Sigmoid colon (tissue), 4 donors: ENCODE data around the gene TRAF3IP3.

Experiments used
- CTCF ChIP-seq, 4 experiments: fragments of 450-650 bp in 3 of 4; fragments of 200-600 bp in 1 of 4; IDR thresholded peaks; one replicate each; pipeline ENCODE4 v1.5.1; 2016 to 2019; ENCODE audit warnings: antibody characterized with exemption in 4 of 4, mild to moderate bottlenecking in 3 of 4, moderate library complexity in 2 of 4
- POLR2A ChIP-seq, 2 donors: fragments of 450-650 bp; IDR thresholded peaks; one replicate each; pipeline ENCODE4 v1.6.1; 2016; ENCODE audit warnings: antibody characterized with exemption in 2 of 2, mild to moderate bottlenecking in 2 of 2, moderate library complexity in 2 of 2
- POLR2AphosphoS5 ChIP-seq, 4 donors: sonication (generic); formaldehyde crosslinking; IDR thresholded peaks; one replicate each; pipeline ENCODE4 v1.6.1; 2017; ENCODE audit warnings: antibody characterized with exemption in 4 of 4

- no peak for TF ChIP-seq CTCF (IDR thresholded peaks at IDR 0.05)
- no peak for TF ChIP-seq POLR2AphosphoS5 (IDR thresholded peaks at IDR 0.05)
- no peak for TF ChIP-seq POLR2A (IDR thresholded peaks at IDR 0.05)
Measured at GRCh38 chr1:209785592-209785991, 29.7 kb downstream of the TRAF3IP3 start.
